IMR-90 (cell line): ENCODE data around the gene FATE1. TPM values are rescaled to one million over a fixed set of nuclear protein-coding genes. Genes with fewer than 3 reads are reported as not detected.

Experiments
- ATAC-seq: fragments of 200-7000 bp; cut with Tn5 transposase; 2 replicates; pipeline ENCODE4 v1.9.1; 2020; ENCODE audit warnings: low read depth, mild to moderate bottlenecking, moderate library complexity
- BruUV-seq: library from RNA; stranded (reverse); fragments of 400-500 nt; replicated peaks from 2 replicates; lab custom pipeline; 2021; lab: Mats Ljungman, UMichigan
- CTCF ChIA-PET: fragments of 300-600 bp; formaldehyde crosslinking; extraction: SDS; loops from one replicate; lab custom pipeline; 2021; ENCODE audit warnings: antibody characterized with exemption; lab: Yijun Ruan, JAX
- POLR2A ChIA-PET: fragments of 300-600 bp; sonication (Branson Sonifier 250); formaldehyde crosslinking; loops from one replicate; lab custom pipeline; 2022; ENCODE audit warnings: antibody characterized with exemption; ENCODE audit not compliant: unreplicated experiment; lab: Charles Lee
- DNase-seq: peaks from one replicate; pipeline ENCODE4 v3.0.0; 2013
- H2AFZ ChIP-seq: replicated peaks from 2 replicates; pipeline ENCODE3; 2013; ENCODE audit warnings: low read length, mild to moderate bottlenecking; ENCODE audit not compliant: poor library complexity
- H2AK5ac ChIP-seq: 2 replicates; pipeline ENCODE4 v1.6.1; 2013; ENCODE audit warnings: low read depth, low read length, inconsistent platforms
- H2AK9ac ChIP-seq: replicated peaks from 2 replicates; pipeline ENCODE3; 2013; ENCODE audit warnings: mild to moderate bottlenecking, low read depth, low read length, moderate library complexity; ENCODE audit not compliant: poor library complexity
- H2BK120ac ChIP-seq: 2 replicates; pipeline ENCODE4 v1.6.1; 2013; ENCODE audit warnings: low read depth, low read length, inconsistent platforms
- H2BK15ac ChIP-seq: 3 replicates; pipeline ENCODE4 v1.6.1; 2013; ENCODE audit warnings: low read depth, low read length, inconsistent platforms
- H2BK20ac ChIP-seq: 2 replicates; pipeline ENCODE4 v1.6.1; 2013; ENCODE audit warnings: low read depth, mild to moderate bottlenecking, inconsistent platforms, low read length, moderate library complexity
- H2BK5ac ChIP-seq: 2 replicates; pipeline ENCODE4 v1.6.1; 2013; ENCODE audit warnings: mild to moderate bottlenecking, low read depth, low read length, inconsistent platforms; ENCODE audit not compliant: poor library complexity, severe bottlenecking
- H3K14ac ChIP-seq: replicated peaks from 2 replicates; pipeline ENCODE4 v1.6.1; 2013; ENCODE audit warnings: low read depth, low read length, inconsistent platforms
- H3K18ac ChIP-seq: 2 replicates; pipeline ENCODE4 v1.6.1; 2013; ENCODE audit warnings: low read depth, low read length, control low read depth
- H3K23ac ChIP-seq: 2 replicates; pipeline ENCODE4 v1.6.1; 2013; ENCODE audit warnings: low read depth, low read length, inconsistent platforms
- H3K27ac ChIP-seq: 2 replicates; pipeline ENCODE4 v1.5.1; 2013; ENCODE audit warnings: mild to moderate bottlenecking, control low read depth, low read length; ENCODE audit not compliant: insufficient read depth
- H3K27me3 ChIP-seq: 2 replicates; pipeline ENCODE4 v1.6.1; 2013; ENCODE audit warnings: low read length; ENCODE audit not compliant: control insufficient read depth, insufficient read depth
- H3K36me3 ChIP-seq: 2 replicates; pipeline ENCODE4 v1.6.1; 2013; ENCODE audit warnings: low read length, mixed read lengths; ENCODE audit not compliant: control insufficient read depth, insufficient read depth
- H3K4ac ChIP-seq: 2 replicates; pipeline ENCODE4 v1.6.1; 2013; ENCODE audit warnings: low read depth, low read length, inconsistent platforms
- H3K4me1 ChIP-seq: 2 replicates; pipeline ENCODE4 v1.6.1; 2013; ENCODE audit warnings: low read length, mixed read lengths; ENCODE audit not compliant: control insufficient read depth, insufficient read depth
- H3K4me2 ChIP-seq: 2 replicates; pipeline ENCODE4 v1.6.1; 2013; ENCODE audit warnings: low read depth, mild to moderate bottlenecking, control low read depth, low read length, moderate library complexity
- H3K4me3 ChIP-seq: 2 replicates; pipeline ENCODE4 v1.5.1; 2013; ENCODE audit warnings: low read depth, mild to moderate bottlenecking, control low read depth, low read length, moderate library complexity; ENCODE audit not compliant: insufficient read depth
- H3K56ac ChIP-seq: 2 replicates; pipeline ENCODE4 v1.6.1; 2013; ENCODE audit warnings: low read length, inconsistent platforms; ENCODE audit not compliant: insufficient read depth; ENCODE audit errors: extremely low read depth
- H3K79me1 ChIP-seq, 2 experiments: 2 replicates each; pipeline ENCODE4 v1.6.1; 2013; ENCODE audit warnings: low read length in 2 of 2, inconsistent platforms in 1 of 2, low read depth in 1 of 2
- H3K9ac ChIP-seq: 2 replicates; pipeline ENCODE4 v1.6.1; 2013; ENCODE audit warnings: low read depth, low read length, control low read depth
- H3K9me1 ChIP-seq: 2 replicates; pipeline ENCODE4 v1.6.1; 2013; ENCODE audit warnings: low read length, inconsistent platforms; ENCODE audit not compliant: insufficient read depth
- H3K9me3 ChIP-seq: 2 replicates; pipeline ENCODE4 v1.6.1; 2013; ENCODE audit warnings: low read length; ENCODE audit not compliant: control insufficient read depth, insufficient read depth
- H4K20me1 ChIP-seq: 2 replicates; pipeline ENCODE4 v1.6.1; 2013; ENCODE audit warnings: low read length, inconsistent platforms; ENCODE audit not compliant: insufficient read depth
- H4K5ac ChIP-seq: 2 replicates; pipeline ENCODE4 v1.6.1; 2013; ENCODE audit warnings: mild to moderate bottlenecking, low read depth, low read length, control low read depth
- H4K8ac ChIP-seq, 2 experiments: 2 replicates each; pipeline ENCODE4 v1.6.1; 2013; ENCODE audit warnings: low read depth in 2 of 2, low read length in 2 of 2, control low read depth in 1 of 2, inconsistent platforms in 1 of 2
- H4K91ac ChIP-seq: 2 replicates; pipeline ENCODE4 v1.6.1; 2013; ENCODE audit warnings: low read depth, low read length, inconsistent platforms; ENCODE audit not compliant: insufficient read depth
- BHLHE40 ChIP-seq: fragments of 150-350 bp; IDR thresholded peaks from 2 replicates; pipeline ENCODE4 v1.6.1; 2016; ENCODE audit warnings: mild to moderate bottlenecking, low read depth, low read length
- CEBPB ChIP-seq: IDR thresholded peaks from 2 replicates; pipeline ENCODE4 v1.6.1; 2012; ENCODE audit warnings: low read depth, low read length, improper control_type of control experiment
- CHD1 ChIP-seq: IDR thresholded peaks from 2 replicates; pipeline ENCODE4 v1.6.1; 2012; ENCODE audit warnings: low read depth, low read length, improper control_type of control experiment
- FOS ChIP-seq: fragments of 150-350 bp; IDR thresholded peaks from 2 replicates; pipeline ENCODE4 v1.6.1; 2016; ENCODE audit warnings: low read depth, low read length
- MAFK ChIP-seq: IDR thresholded peaks from 2 replicates; pipeline ENCODE4 v1.6.1; 2012; ENCODE audit warnings: low read depth, low read length, improper control_type of control experiment
- MAZ ChIP-seq: IDR thresholded peaks from 2 replicates; pipeline ENCODE4 v1.6.1; 2012; ENCODE audit warnings: low read depth, mild to moderate bottlenecking, low read length, improper control_type of control experiment, moderate library complexity, borderline replicate concordance
- MXI1 ChIP-seq: IDR thresholded peaks from 2 replicates; pipeline ENCODE4 v1.6.1; 2012; ENCODE audit warnings: low read depth, mild to moderate bottlenecking, low read length, moderate library complexity, borderline replicate concordance
- POLR2A ChIP-seq: IDR thresholded peaks from 2 replicates; pipeline ENCODE4 v1.6.1; 2012; ENCODE audit warnings: mild to moderate bottlenecking, low read depth, low read length
- RAD21 ChIP-seq: IDR thresholded peaks from 2 replicates; pipeline ENCODE4 v1.6.1; 2012; ENCODE audit warnings: low read length, improper control_type of control experiment
- RCOR1 ChIP-seq: IDR thresholded peaks from 2 replicates; pipeline ENCODE4 v1.6.1; 2012; ENCODE audit warnings: mild to moderate bottlenecking, low read length, improper control_type of control experiment; ENCODE audit not compliant: insufficient replicate concordance
- SMC3 ChIP-seq: fragments of 150-350 bp; IDR thresholded peaks from 2 replicates; pipeline ENCODE4 v1.6.1; 2016; ENCODE audit warnings: low read depth, mild to moderate bottlenecking, antibody characterized with exemption, low read length, moderate library complexity
- WGBS, 2 experiments: methylation state at CpG; one replicate each; pipeline versions ENCODE4 v1.1.5 to v1.1.7; 2013; ENCODE audit warnings: missing lambda C conversion rate in 2 of 2; ENCODE audit not compliant: insufficient read length in 1 of 2; ENCODE audit errors: extremely low coverage in 2 of 2; 5-methylcytosine and 5-hydroxymethylcytosine counted together
- dilution Hi-C: fragments of 300-500 bp; cut with HindIII; formaldehyde crosslinking; loops from one replicate; pipeline ENCODE4 v1.14.3; 2018; ENCODE audit warnings: low sequenced_read_pairs; ENCODE audit not compliant: unreplicated experiment
- in situ Hi-C: fragments of 300-500 bp; cut with MboI; formaldehyde crosslinking; loops from 3 replicates; pipeline ENCODE4 v1.14.3; 2019; ENCODE audit warnings: low sequenced_read_pairs, inconsistent platforms, mixed read lengths
- intact Hi-C: fragments of 100-400 bp; cut with micrococcal nuclease; formaldehyde crosslinking; loops from 2 replicates; pipeline ENCODE4 v1.10.0; 2022
- polyA plus RNA-seq, 3 experiments: library from polyadenylated mRNA; depleted of rRNA; stranded (reverse); fragments of >200 nt; gene quantifications; 2 replicates each; pipeline ENCODE4 v1.2.3, GENCODE V29; 2012; ENCODE audit warnings: low replicate concordance in 1 of 3
- total RNA-seq: library from RNA; depleted of rRNA; stranded (reverse); fragments of >200 nt; gene quantifications from 2 replicates; pipeline ENCODE4 v1.2.3, GENCODE V29; 2012
- TF ChIP-seq, protein P1 (sequence below): conservative IDR thresholded peaks from 2 replicates; pipeline ENCODE4 v1.5.1; 2012; ENCODE audit warnings: mild to moderate bottlenecking, low read depth, low read length, improper control_type of control experiment
- TF ChIP-seq, protein P2 (sequence below): fragments of 150-350 bp; IDR thresholded peaks from 2 replicates; pipeline ENCODE4 v1.6.1; 2017; ENCODE audit warnings: mild to moderate bottlenecking, antibody characterized with exemption, low read length, low read depth

The FATE1 gene
- total and polyA plus RNA-seq, 2 of the 4 experiments (the other 2 are of a cell fraction) = not detected

- H3K18ac ChIP-seq = no peak overlapping the region
These were observed 14.3 kb upstream of the FATE1 start for GRCh38 chrX:151701531-151701930.

More at GRCh38 chrX:151701531-151701930, 14.3 kb upstream of the FATE1 start:
- Histone ChIP-seq H3K4ac (no peak overlapping the region), H3K27ac (no peak overlapping the region), H3K4me2 (no peak overlapping the region), H2AK9ac (no peak overlapping the region), H3K79me1 (no peaks in the 10 kb centered on the region), H2BK20ac (no peak overlapping the region), H3K23ac (no peak overlapping the region), H3K9me1 (no peaks in the 10 kb centered on the region), H2AK5ac (no peak overlapping the region), H3K27me3 (no peaks in the 10 kb centered on the region), H3K14ac (no peak overlapping the region), H3K9ac (no peak overlapping the region), H4K5ac (no peak overlapping the region), H3K4me3 (no peak overlapping the region), H3K56ac (no peak overlapping the region), H2BK5ac (no peak overlapping the region), H3K36me3 (no peaks in the 10 kb centered on the region), H2BK120ac (no peak overlapping the region), H4K8ac (no peak overlapping the region), H4K20me1 (no peaks in the 10 kb centered on the region), H3K9me3 (peaks cover 5% of the 10 kb centered on the region; the same call in 1 of the 2 replicates), H2BK15ac (no peak overlapping the region), H3K4me1 (no peaks in the 10 kb centered on the region), H4K91ac (no peak overlapping the region), H2AFZ (no peak overlapping the region)
- dilution Hi-C loops (no loop called here), in situ Hi-C loops (no loop called here), intact Hi-C loops (no loop called here)
- no TSS peak for BruUV-seq
- DNase-seq = no peak
- ChIA-PET POLR2A (no interaction called here), CTCF (no interaction called here)
- 33% methylated on average over 1 of the region's 7 CpGs; no CpG with 5 or more reads in 1 of the 2 experiments for WGBS, 2 experiments
- no peak for ATAC-seq
- TF ChIP-seq RCOR1 (no peak), BHLHE40 (no peak), FOS (no peak), POLR2A (no peak), RAD21 (no peak), MAFK (no peak), CHD1 (no peak), SMC3 (no peak), MAZ (no peak), MXI1 (no peak), CEBPB (no peak)
- TF ChIP-seq, protein P1, sequence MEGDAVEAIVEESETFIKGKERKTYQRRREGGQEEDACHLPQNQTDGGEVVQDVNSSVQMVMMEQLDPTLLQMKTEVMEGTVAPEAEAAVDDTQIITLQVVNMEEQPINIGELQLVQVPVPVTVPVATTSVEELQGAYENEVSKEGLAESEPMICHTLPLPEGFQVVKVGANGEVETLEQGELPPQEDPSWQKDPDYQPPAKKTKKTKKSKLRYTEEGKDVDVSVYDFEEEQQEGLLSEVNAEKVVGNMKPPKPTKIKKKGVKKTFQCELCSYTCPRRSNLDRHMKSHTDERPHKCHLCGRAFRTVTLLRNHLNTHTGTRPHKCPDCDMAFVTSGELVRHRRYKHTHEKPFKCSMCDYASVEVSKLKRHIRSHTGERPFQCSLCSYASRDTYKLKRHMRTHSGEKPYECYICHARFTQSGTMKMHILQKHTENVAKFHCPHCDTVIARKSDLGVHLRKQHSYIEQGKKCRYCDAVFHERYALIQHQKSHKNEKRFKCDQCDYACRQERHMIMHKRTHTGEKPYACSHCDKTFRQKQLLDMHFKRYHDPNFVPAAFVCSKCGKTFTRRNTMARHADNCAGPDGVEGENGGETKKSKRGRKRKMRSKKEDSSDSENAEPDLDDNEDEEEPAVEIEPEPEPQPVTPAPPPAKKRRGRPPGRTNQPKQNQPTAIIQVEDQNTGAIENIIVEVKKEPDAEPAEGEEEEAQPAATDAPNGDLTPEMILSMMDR = no peak
- TF ChIP-seq, protein P2, sequence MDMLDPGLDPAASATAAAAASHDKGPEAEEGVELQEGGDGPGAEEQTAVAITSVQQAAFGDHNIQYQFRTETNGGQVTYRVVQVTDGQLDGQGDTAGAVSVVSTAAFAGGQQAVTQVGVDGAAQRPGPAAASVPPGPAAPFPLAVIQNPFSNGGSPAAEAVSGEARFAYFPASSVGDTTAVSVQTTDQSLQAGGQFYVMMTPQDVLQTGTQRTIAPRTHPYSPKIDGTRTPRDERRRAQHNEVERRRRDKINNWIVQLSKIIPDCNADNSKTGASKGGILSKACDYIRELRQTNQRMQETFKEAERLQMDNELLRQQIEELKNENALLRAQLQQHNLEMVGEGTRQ = no peak
